ENCODE measurements around the gene SPAG5.

SPAG5 gene

GRCh38 chr17:28537219-28537610, 61.6 kb downstream of the SPAG5 start:
- no peaks in the 10 kb centered on the region for H3K27me3 ChIP-seq (ENCODE audit: insufficient read depth, low read length, poor library complexity, severe bottlenecking)
- H3K4me1 ChIP-seq (ENCODE audit: insufficient read depth, low read length, poor library complexity, severe bottlenecking), result no peaks in the 10 kb centered on the region
- no peak overlapping the region for H3K4me2 ChIP-seq (ENCODE audit: low read depth, low read length, poor library complexity, severe bottlenecking)
- TF ChIP-seq EZH2phosphoT487 (IDR thresholded peaks at IDR 0.05; ENCODE audit: borderline replicate concordance), result no peak
- no peak for TF ChIP-seq CTCF (conservative IDR thresholded peaks at IDR 0.05; ENCODE audit: low read length)
- H3K36me3 ChIP-seq (ENCODE audit: insufficient read depth, low read length), result no peaks in the 10 kb centered on the region
- no peaks in the 10 kb centered on the region for H3K9me3 ChIP-seq (ENCODE audit: insufficient read depth, low read depth, low read length)
- no peaks in the 10 kb centered on the region for H4K20me1 ChIP-seq (ENCODE audit: insufficient read depth, low read length, poor library complexity, severe bottlenecking)
- H2AFZ ChIP-seq (ENCODE audit: low read length), result no peak overlapping the region
- no peaks in the 10 kb centered on the region for H3K79me2 ChIP-seq (ENCODE audit: insufficient read depth, low read length)
- no peaks in the 10 kb centered on the region for H3F3A ChIP-seq (ENCODE audit: low read depth)
- H3K4me3 ChIP-seq (ENCODE audit: low read length, poor library complexity, severe bottlenecking), result no peak overlapping the region
- H3K9me2 ChIP-seq (replicated peaks; ENCODE audit: low read depth, low read length), result no peaks in the 10 kb centered on the region
- no peak overlapping the region for H3K9ac ChIP-seq (ENCODE audit: low read depth, low read length, poor library complexity, severe bottlenecking)

DNA sequence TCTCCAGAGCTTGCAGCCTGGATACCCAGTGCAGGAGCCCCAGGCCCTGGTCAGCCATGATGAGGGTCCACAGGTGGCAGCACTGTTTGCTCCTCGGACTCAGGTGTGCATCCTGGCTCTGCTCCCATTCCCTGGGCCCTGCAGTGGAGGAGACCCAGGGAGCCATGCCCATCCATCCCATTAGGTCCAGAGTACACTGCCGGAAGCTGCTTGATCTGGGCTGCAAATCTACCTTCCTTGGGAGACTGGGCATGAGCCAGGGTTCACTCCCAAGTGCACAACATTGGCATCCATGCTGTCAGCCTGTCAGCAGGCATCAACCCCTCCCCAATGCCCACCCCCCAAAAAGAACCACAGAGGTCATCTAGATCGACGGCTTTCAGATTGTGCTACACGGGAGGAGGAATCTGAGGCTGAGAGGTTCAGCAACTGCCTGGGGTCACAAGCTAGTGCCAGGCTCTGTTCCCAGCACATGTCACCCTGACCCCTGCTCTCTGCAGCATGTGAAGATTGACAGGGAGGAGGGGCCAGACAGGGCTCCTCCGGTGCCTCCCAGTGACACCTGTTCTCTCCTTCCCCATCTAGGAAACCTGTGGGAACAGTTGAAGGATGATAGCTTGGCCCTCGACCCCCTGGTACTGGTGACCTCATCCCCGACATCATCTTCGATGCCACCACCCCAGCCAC, 62.1 kb downstream of the SPAG5 start:
- Histone ChIP-seq H4K20me1 (ENCODE audit: insufficient read depth, low read length, poor library complexity, severe bottlenecking) (no peaks in the 10 kb centered on the region), H3K36me3 (ENCODE audit: insufficient read depth, low read length) (no peaks in the 10 kb centered on the region), H3K79me2 (ENCODE audit: insufficient read depth, low read length) (no peaks in the 10 kb centered on the region), H3K4me1 (ENCODE audit: insufficient read depth, low read length, poor library complexity, severe bottlenecking) (no peaks in the 10 kb centered on the region), H3K9me2 (replicated peaks; ENCODE audit: low read depth, low read length) (no peaks in the 10 kb centered on the region), H3K27me3 (ENCODE audit: insufficient read depth, low read length, poor library complexity, severe bottlenecking) (no peaks in the 10 kb centered on the region), H3F3A (ENCODE audit: low read depth) (no peaks in the 10 kb centered on the region), H3K4me3 (ENCODE audit: low read length, poor library complexity, severe bottlenecking) (no peak overlapping the region), H3K9me3 (ENCODE audit: insufficient read depth, low read depth, low read length) (no peaks in the 10 kb centered on the region), H3K4me2 (ENCODE audit: low read depth, low read length, poor library complexity, severe bottlenecking) (no peak overlapping the region), H3K9ac (ENCODE audit: low read depth, low read length, poor library complexity, severe bottlenecking) (no peak overlapping the region), H2AFZ (ENCODE audit: low read length) (no peak overlapping the region)
- TF ChIP-seq CTCF (conservative IDR thresholded peaks at IDR 0.05; ENCODE audit: low read length) (no peak), EZH2phosphoT487 (IDR thresholded peaks at IDR 0.05; ENCODE audit: borderline replicate concordance) (no peak)

- H3K4me1 ChIP-seq (ENCODE audit: insufficient read depth, low read length, poor library complexity, severe bottlenecking), result no peaks in the 10 kb centered on the region
- no peak overlapping the region for H3K4me3 ChIP-seq (ENCODE audit: low read length, poor library complexity, severe bottlenecking)
- no peaks in the 10 kb centered on the region for H3K9me2 ChIP-seq (replicated peaks; ENCODE audit: low read depth, low read length)
- no peaks in the 10 kb centered on the region for H3F3A ChIP-seq (ENCODE audit: low read depth)
- H3K27me3 ChIP-seq (ENCODE audit: insufficient read depth, low read length, poor library complexity, severe bottlenecking), result no peaks in the 10 kb centered on the region
- H3K79me2 ChIP-seq (ENCODE audit: insufficient read depth, low read length), result no peaks in the 10 kb centered on the region
- no peaks in the 10 kb centered on the region for H3K9me3 ChIP-seq (ENCODE audit: insufficient read depth, low read depth, low read length)
- no peak overlapping the region for H3K9ac ChIP-seq (ENCODE audit: low read depth, low read length, poor library complexity, severe bottlenecking)
- no peak for TF ChIP-seq EZH2phosphoT487 (IDR thresholded peaks at IDR 0.05; ENCODE audit: borderline replicate concordance)
- no peak for TF ChIP-seq CTCF (conservative IDR thresholded peaks at IDR 0.05; ENCODE audit: low read length)
- H2AFZ ChIP-seq (ENCODE audit: low read length), result no peak overlapping the region
- no peak overlapping the region for H3K4me2 ChIP-seq (ENCODE audit: low read depth, low read length, poor library complexity, severe bottlenecking)
- no peaks in the 10 kb centered on the region for H3K36me3 ChIP-seq (ENCODE audit: insufficient read depth, low read length)
- no peaks in the 10 kb centered on the region for H4K20me1 ChIP-seq (ENCODE audit: insufficient read depth, low read length, poor library complexity, severe bottlenecking)
Measured at GRCh38 chr17:28534740-28535375, 64.0 kb downstream of the SPAG5 start.
